Measurements from ENCODE around the gene ZNF223.

ZNF223 gene

GRCh38 chr19:44112802-44113137 is 60.9 kb downstream of the ZNF223 start:
- H3K27ac ChIP-seq, result no peak overlapping the region
- peak overlapping the region; percentile 83 for H2AFZ ChIP-seq (ENCODE audit: low read depth)
- no peaks in the 10 kb centered on the region for H3K79me2 ChIP-seq (ENCODE audit: insufficient read depth, low read depth)
- no peak overlapping the region for H3K9ac ChIP-seq
- H3K4me1 ChIP-seq (ENCODE audit: low read depth, poor library complexity, severe bottlenecking), result peaks cover 5% of the 10 kb centered on the region
- no peaks in the 10 kb centered on the region for H3K36me3 ChIP-seq (ENCODE audit: insufficient read depth)
- H3K27me3 ChIP-seq (ENCODE audit: insufficient read depth, low read depth), result no peaks in the 10 kb centered on the region
- H3K4me2 ChIP-seq, result peak overlapping the region; percentile 60
- no peak overlapping the region for H3K4me3 ChIP-seq (IDR thresholded peaks at IDR 0.05; ENCODE audit: insufficient read depth, low read depth, low read length)
- TF ChIP-seq, protein P1, sequence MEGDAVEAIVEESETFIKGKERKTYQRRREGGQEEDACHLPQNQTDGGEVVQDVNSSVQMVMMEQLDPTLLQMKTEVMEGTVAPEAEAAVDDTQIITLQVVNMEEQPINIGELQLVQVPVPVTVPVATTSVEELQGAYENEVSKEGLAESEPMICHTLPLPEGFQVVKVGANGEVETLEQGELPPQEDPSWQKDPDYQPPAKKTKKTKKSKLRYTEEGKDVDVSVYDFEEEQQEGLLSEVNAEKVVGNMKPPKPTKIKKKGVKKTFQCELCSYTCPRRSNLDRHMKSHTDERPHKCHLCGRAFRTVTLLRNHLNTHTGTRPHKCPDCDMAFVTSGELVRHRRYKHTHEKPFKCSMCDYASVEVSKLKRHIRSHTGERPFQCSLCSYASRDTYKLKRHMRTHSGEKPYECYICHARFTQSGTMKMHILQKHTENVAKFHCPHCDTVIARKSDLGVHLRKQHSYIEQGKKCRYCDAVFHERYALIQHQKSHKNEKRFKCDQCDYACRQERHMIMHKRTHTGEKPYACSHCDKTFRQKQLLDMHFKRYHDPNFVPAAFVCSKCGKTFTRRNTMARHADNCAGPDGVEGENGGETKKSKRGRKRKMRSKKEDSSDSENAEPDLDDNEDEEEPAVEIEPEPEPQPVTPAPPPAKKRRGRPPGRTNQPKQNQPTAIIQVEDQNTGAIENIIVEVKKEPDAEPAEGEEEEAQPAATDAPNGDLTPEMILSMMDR (conservative IDR thresholded peaks at IDR 0.05; ENCODE audit: low read depth, low read length), result no peak
- H4K20me1 ChIP-seq (ENCODE audit: insufficient read depth), result no peaks in the 10 kb centered on the region

GRCh38 chr19:44113138-44113783 is 61.4 kb downstream of the ZNF223 start, which contains the start of gene ZNF225:
TSS of gene ZNF225 (plus strand) at chr19:44113399. CDS start at chr19:44115828, 2,429 bp downstream.
- H3K4me1 ChIP-seq (ENCODE audit: low read depth, poor library complexity, severe bottlenecking), result peaks cover 5% of the 10 kb centered on the region
- H3K36me3 ChIP-seq (ENCODE audit: insufficient read depth), result peaks cover 1% of the 10 kb centered on the region; the same call in 1 of the 2 replicates
- peak within 1 kb of the TSS; percentile 83 for H2AFZ ChIP-seq (ENCODE audit: low read depth)
- H3K4me2 ChIP-seq, result peak within 1 kb of the TSS; percentile 60
- TF ChIP-seq, protein P1 (conservative IDR thresholded peaks at IDR 0.05; ENCODE audit: low read depth, low read length), result no peak
- H3K27ac ChIP-seq, result no peak within 1 kb of the TSS
- no peaks in the 10 kb centered on the region for H3K79me2 ChIP-seq (ENCODE audit: insufficient read depth, low read depth)
- no peaks in the 10 kb centered on the region for H4K20me1 ChIP-seq (ENCODE audit: insufficient read depth)
- peak within 1 kb of the TSS; percentile 30; the same call in 1 of the 2 replicates for H3K9ac ChIP-seq
- H3K27me3 ChIP-seq (ENCODE audit: insufficient read depth, low read depth), result no peaks in the 10 kb centered on the region
- no peak within 1 kb of the TSS for H3K4me3 ChIP-seq (IDR thresholded peaks at IDR 0.05; ENCODE audit: insufficient read depth, low read depth, low read length)

- H3K27ac ChIP-seq, result no peak overlapping the region
- no peaks in the 10 kb centered on the region for H3K27me3 ChIP-seq (ENCODE audit: insufficient read depth, low read depth)
- peak overlapping the region; percentile 30; the same call in 1 of the 2 replicates for H3K9ac ChIP-seq
- H3K79me2 ChIP-seq (ENCODE audit: insufficient read depth, low read depth), result no peaks in the 10 kb centered on the region
- TF ChIP-seq, protein P1 (conservative IDR thresholded peaks at IDR 0.05; ENCODE audit: low read depth, low read length), result no peak
- H3K4me1 ChIP-seq (ENCODE audit: low read depth, poor library complexity, severe bottlenecking), result peaks cover 5% of the 10 kb centered on the region
- H2AFZ ChIP-seq (ENCODE audit: low read depth), result peak overlapping the region; percentile 83
- H3K4me2 ChIP-seq, result peak overlapping the region; percentile 60
- H3K4me3 ChIP-seq (IDR thresholded peaks at IDR 0.05; ENCODE audit: insufficient read depth, low read depth, low read length), result no peak overlapping the region
- no peaks in the 10 kb centered on the region for H4K20me1 ChIP-seq (ENCODE audit: insufficient read depth)
- peaks cover 2% of the 10 kb centered on the region; the same call in 1 of the 2 replicates for H3K36me3 ChIP-seq (ENCODE audit: insufficient read depth)
These were observed 62.1 kb downstream of the ZNF223 start for GRCh38 chr19:44113784-44114390.

Data from KMS-11 (cell line).